Measurements from ENCODE around the gene TRIM71.
"Not testable (repeated sequence)": the region's sequence is repeated elsewhere in the genome, so short reads cannot be mapped to it uniquely, and the experiment has no call there.

GRCh38 chr3:32823641-32824184 is 5.9 kb downstream of the TRIM71 start:
- TF ChIP-seq SP2 (tag by site-specific recombination; IDR thresholded peaks at IDR 0.05); ZNF391 (tag by site-specific recombination; IDR thresholded peaks at IDR 0.05; ENCODE audit: borderline replicate concordance, low read depth); ZNF530 (tag by site-specific recombination; IDR thresholded peaks at IDR 0.05; ENCODE audit: low read depth); ZNF549 (tag by site-specific recombination; IDR thresholded peaks at IDR 0.05); ZBTB48 (tag by site-specific recombination; IDR thresholded peaks at IDR 0.05); TRIM28 (IDR thresholded peaks at IDR 0.05; ENCODE audit: borderline replicate concordance, low read length); ZNF623 (tag by site-specific recombination; IDR thresholded peaks at IDR 0.05); TCF7L2 (IDR thresholded peaks at IDR 0.05; ENCODE audit: borderline replicate concordance, low read depth, low read length): not testable (repeated sequence)
- TF ChIP-seq, protein P1, sequence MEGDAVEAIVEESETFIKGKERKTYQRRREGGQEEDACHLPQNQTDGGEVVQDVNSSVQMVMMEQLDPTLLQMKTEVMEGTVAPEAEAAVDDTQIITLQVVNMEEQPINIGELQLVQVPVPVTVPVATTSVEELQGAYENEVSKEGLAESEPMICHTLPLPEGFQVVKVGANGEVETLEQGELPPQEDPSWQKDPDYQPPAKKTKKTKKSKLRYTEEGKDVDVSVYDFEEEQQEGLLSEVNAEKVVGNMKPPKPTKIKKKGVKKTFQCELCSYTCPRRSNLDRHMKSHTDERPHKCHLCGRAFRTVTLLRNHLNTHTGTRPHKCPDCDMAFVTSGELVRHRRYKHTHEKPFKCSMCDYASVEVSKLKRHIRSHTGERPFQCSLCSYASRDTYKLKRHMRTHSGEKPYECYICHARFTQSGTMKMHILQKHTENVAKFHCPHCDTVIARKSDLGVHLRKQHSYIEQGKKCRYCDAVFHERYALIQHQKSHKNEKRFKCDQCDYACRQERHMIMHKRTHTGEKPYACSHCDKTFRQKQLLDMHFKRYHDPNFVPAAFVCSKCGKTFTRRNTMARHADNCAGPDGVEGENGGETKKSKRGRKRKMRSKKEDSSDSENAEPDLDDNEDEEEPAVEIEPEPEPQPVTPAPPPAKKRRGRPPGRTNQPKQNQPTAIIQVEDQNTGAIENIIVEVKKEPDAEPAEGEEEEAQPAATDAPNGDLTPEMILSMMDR (tag by site-specific recombination; IDR thresholded peaks at IDR 0.05) = not testable (repeated sequence)
- TF ChIP-seq, protein P2, sequence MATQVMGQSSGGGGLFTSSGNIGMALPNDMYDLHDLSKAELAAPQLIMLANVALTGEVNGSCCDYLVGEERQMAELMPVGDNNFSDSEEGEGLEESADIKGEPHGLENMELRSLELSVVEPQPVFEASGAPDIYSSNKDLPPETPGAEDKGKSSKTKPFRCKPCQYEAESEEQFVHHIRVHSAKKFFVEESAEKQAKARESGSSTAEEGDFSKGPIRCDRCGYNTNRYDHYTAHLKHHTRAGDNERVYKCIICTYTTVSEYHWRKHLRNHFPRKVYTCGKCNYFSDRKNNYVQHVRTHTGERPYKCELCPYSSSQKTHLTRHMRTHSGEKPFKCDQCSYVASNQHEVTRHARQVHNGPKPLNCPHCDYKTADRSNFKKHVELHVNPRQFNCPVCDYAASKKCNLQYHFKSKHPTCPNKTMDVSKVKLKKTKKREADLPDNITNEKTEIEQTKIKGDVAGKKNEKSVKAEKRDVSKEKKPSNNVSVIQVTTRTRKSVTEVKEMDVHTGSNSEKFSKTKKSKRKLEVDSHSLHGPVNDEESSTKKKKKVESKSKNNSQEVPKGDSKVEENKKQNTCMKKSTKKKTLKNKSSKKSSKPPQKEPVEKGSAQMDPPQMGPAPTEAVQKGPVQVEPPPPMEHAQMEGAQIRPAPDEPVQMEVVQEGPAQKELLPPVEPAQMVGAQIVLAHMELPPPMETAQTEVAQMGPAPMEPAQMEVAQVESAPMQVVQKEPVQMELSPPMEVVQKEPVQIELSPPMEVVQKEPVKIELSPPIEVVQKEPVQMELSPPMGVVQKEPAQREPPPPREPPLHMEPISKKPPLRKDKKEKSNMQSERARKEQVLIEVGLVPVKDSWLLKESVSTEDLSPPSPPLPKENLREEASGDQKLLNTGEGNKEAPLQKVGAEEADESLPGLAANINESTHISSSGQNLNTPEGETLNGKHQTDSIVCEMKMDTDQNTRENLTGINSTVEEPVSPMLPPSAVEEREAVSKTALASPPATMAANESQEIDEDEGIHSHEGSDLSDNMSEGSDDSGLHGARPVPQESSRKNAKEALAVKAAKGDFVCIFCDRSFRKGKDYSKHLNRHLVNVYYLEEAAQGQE (tag by site-specific recombination; IDR thresholded peaks at IDR 0.05) = not testable (repeated sequence)
- TF ChIP-seq, protein P3, sequence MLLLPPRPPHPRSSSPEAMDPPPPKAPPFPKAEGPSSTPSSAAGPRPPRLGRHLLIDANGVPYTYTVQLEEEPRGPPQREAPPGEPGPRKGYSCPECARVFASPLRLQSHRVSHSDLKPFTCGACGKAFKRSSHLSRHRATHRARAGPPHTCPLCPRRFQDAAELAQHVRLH (tag by site-specific recombination; IDR thresholded peaks at IDR 0.05) = not testable (repeated sequence)
